GM21526 (cell line): Measurements from ENCODE around the gene BRI3.

Experiments
- ATAC-seq: cut with Tn5 transposase; IDR thresholded peaks from one replicate; pipeline ENCODE4 v1.9.1; 2021; ENCODE audit warnings: moderate library complexity; ENCODE audit not compliant: unreplicated experiment, low FRiP score

BRI3 gene, protein sequence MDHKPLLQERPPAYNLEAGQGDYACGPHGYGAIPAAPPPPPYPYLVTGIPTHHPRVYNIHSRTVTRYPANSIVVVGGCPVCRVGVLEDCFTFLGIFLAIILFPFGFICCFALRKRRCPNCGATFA

DNA sequence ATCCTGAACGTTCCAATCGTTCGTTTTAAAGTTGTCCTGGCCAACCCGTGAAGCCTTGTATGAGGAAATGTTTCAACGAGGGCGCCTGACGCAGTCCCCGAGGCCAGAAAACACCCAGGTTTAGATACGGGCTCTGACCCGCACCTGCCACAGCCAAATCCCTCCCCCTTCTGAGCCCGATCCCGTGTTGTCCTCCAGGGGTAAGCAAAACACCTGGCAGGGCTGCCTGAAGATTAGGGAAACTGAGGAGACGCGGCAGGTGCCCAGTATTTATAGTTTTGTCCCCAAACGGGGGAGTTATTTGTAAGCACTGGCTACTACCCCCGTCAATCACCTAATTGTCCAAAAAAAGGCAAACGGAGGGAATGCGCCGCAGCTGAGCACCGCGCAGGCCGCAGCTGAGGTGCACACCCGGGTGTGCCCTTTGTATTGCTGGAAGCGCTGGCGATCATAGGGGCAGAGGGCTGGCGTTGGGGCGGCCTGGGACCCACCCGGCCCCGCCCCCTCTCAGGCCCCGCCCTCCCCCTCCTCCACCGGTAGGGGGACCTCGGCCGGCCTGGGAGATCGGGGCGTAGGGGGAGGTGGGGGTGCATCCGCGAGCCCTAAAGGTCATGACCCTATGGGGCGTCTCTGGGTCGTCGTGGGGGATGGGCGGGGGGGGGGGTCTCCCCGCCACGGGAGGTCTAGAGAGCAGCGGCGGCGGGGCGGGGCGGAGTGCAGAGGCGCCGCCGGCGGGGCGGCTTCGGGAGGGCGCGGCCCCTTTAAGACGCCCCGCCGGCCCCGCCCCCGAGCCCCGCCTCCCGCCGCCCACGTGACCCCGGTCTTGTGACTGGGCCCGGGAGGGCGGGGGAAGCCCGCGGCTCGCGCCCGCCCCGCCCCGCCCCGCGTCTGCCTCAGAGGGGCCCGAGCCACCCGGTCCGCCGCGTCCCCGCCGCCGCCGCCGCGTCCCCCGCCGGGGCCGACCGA lies at the start of gene BRI3:
Gene BRI3, plus strand, starts transcription at position 896 of the 966 bp plus-strand sequence. CDS start 110 bp downstream, outside the sequence.
- peak; percentile 74 for ATAC-seq

DNA sequence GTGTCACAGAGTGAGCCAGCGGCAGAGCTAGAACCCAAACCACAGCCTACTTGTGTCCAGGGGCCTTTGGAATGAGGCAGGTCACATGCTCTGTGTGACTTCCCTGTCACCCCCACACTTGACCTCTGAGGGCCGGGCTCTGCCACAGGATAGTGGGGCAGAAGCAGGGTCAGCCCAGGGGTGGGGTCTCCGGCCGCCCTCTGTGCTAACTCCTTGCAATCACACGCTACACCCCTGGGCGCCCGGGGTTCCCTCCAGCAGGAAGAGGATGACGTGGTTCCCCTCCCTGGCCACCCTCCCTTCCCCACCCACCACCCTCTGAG lies 49.3 kb upstream of the BRI3 start:
- no peak for ATAC-seq

DNA sequence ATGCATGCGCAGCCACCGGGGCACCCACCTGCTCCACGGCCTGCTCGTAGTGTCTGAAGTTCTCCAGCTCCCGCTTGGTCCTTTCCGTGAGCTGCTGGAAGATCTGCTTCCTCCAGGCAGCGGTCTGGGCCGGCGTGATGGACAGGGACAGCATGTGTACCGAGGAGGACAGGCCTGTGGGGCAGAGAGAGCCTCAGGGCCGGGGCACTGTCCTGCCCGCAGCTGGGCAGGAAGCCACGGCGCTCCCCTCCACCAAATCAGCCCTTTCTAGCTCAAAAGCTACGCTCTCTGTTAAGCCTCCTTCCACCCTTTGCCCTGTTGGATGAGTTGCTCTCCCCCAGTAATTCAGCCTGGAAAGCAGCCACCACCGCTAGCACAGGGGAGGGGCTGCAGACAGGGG lies 48.7 kb upstream of the BRI3 start:
- ATAC-seq: no peak

DNA sequence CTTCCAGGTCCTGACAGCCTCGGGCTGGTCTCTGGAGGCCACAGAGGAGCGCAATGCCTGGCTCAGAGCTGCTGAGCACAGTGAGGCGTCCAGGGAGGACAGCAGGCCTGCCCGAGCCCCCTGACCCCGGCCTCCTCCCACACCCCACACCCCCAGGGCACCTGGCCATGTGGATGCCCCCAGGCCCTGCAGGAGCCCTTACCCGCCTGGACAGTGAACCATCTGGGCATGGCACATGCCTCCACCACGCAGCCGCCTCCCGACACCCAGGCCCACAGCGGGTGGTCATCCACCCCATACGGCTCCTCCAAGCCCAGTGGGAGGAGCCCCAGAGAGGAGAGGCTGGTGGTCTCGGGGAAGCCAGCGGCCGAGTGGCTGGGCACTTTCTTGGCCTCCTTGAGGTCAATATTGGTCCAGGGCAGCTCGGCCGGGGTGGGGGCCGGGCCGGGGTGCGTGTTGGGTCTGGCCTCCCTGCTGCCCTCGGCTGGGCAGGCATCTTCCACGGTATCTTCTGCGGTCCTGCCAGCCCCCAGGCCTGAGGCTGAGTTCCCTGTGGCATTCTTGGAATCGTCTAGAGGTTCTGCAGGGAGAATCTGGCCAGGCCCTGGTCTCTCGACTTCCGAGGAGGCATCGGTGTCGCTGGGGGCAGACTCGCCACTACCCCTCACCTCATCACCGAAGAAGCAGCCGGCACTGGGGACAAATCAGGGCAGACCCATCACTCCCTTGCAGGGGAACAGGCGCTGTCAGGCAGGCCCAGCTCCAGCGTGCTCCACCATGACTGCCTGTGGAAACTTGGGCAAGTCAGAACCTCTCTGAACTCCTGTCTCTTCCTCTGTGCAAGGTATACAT lies 48.0 kb upstream of the BRI3 start:
- ATAC-seq: no peak

DNA sequence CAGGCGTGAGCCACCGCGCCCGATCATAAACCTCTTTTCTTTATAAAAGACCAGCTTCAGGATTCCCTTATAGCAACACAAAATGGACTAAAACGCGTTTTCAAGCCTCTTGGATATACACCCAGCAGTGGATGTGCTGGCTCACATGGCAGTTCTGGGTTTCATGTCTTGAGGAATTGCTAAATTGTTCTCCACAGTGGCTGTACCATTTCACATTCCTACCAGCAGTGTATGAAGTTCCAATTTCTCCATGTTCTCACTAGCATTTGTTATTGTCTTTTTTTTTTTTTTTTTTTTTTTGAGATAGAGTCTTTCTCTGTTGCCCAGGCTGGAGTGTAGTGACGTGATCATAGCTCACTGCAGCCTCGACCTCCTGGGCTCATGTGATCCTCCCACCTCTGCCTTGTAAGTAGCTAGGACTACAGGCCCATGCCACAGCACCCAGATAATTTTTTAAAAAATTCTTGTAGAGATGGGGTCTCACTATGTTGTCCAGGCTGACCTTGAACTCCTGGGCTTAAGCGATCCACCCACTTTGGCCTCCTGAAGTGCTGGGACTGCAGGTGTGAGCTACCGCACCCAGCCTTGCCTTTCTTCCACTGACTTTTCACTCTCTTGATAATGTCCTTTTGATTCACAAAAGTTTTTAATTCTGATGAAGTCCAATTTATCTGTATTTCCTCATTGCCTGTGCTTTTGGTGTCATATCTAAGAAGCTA lies 46.9 kb upstream of the BRI3 start:
- no peak for ATAC-seq

DNA sequence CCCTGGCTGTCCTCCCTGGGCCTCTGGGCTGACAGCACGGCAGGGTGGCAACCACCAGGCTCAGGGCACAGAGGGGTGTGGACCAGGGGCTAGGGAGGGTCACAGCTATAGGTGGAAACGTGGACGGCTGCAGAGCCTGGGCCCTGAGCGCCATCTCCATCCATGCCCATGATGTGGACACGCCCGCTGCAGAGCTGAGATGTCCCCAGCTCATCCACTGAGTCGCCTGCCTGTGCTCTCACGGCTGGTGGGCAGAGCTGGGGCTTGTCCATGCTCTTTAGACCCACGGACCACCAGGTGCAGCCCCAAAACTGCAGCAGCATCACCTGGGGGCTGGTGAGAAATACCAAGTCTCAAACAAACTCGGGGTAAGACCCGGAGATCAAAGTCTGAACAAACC lies 45.6 kb upstream of the BRI3 start:
- ATAC-seq: no peak

DNA sequence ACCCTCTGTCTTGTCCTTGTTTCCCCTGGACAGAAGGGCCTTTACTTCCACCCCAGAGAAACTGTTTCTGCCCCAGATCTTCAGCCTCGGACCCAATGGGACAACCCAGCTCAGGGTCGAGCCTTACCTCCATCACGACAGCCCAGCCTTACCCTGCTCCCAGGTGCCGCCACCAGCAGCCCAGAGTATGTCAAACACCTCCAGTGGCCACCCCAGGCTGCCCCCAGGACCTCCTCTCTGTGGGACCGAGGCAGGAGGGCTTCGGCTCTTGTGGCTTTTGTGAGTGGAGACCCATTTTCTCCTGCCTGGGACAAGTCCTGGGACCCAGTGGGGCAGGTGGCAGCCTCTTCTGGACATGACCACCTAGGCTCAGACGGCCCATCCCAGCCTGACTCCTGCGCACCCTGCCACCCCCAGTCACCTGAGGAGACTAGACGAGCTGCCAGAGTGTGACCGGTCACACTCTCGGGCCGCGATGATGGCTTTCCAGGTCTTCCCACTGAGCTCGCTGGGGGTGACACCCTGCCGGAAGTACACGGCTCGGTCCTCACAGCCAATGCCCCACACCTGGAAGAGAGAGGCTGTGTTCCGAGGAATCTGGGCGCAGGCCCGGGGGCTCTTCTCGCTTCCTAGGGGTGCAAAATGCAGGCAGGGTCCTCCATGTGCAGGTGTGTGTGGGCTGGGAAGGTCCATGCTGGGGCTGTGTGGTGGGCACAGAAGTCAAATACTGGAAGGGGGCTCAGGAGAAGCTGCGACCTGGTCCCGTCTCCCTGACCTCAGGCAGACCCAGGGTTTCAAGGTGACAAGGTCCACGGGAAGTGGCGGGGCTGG lies 44.9 kb upstream of the BRI3 start:
- ATAC-seq: no peak

DNA sequence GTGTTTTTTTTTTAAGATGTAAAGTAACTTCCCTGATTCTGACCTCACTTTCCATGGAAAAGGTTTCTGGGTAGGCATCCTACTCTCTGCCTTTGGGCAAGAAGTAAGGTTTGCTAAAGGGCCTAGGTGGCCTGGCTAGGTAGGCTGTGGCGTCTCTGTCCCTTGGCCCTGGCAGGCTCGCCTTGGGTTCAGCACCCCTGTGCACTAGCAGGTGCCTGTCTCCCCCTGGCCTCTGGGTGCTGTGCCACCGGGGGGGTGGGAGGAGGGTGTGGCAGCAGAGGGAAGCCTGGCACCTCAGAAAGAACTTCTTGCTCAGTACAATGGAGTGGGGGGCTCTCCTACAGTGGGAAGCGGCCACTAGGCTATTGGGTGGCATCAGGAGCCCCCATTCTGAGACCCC lies 43.4 kb upstream of the BRI3 start:
- ATAC-seq: no peak

DNA sequence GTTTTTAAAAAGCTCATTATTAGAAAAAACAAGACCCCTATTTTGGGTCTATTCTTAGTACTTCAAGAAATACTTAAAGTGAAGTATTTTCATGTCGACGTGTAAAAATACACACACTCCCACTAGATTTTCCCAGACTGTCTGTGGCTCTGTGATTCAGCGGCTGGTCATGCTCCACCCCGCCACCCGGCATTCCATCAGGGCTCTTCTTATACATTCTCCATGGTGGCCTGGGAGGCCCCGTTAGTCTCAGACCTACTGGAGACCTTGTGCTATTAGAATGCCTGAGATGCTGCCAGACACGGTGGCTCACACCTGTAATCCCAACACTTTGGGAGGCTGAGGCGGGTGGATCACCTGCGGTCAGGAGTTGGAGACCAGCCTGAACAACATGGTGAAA lies 42.5 kb upstream of the BRI3 start:
- ATAC-seq: no peak

DNA sequence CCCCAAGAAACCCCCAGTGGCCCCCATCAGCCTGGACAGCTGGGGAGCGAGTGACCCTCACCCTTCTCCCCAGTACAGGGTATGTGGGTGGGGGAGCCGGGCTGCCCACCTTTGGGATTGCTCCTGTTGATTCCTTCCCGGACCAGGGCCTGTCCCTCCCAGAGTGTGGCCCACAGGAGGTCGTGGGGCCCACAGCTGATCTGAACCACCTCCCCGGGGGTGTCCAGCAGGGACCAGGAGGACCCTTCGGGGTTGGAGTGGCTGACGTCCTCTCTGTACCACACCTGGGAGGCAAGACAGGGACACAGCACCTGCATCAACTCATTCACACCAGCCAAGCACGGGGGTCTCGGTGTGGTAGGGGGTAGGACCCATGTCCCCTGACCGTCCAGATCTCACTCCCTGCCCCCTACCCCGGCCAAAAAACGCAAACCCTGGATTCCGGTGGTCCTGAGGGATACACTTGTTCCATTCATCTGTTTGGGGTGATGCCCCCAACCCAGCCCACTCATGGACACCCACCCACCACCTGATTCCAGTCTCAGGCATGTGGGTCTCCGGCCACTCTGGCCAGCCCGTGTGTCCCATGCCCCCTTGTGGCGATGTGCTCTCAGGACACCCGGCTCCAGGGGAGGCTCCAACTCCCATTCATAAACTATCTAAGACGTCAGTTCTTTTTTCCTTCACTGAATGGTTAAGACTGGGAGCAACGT lies 40.4 kb upstream of the BRI3 start:
- ATAC-seq: no peak

DNA sequence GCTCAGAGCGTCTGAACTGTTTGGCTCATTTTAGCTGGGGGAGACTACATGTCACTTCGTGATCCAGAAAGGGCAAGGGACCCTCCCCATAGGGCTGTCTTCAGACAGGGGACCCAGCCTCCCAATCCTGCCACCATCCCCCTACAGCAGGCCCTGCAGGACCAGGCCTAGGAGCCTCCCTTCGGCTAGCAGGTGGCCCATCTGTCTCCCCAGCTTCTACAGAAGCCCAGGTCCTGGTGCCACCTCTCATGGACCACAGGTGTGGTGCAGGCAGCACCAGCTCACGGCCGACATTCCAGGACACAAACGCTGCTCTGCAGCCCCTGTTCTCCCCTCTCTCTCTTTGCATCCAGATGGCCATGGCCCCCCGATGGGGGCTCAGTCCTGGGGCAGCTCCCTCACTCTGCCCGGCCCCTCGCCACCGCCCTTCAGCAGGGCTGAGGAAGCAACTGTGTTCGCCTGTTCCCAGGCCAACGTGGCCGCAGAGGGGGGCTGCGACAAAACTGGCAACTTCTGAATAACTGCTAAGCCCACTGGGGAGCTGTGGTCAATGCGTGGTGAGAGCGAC lies 39.7 kb upstream of the BRI3 start:
- ATAC-seq: no peak

DNA sequence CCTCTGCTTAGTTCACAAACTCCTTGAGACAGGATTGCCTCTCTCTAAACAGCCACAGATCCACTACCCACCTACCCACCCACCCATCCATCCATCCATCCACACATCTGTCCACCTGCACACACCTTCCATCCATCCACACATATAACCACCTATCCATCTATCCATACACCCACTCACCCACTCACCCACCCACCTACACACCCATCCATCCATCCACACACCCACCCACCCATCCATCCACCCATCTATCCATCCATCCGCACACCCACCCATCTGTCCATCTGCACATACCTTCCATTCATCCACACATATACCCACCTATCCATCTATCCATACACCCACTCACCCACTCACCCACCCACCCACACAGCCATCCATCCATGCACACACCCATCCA lies 39.1 kb upstream of the BRI3 start:
- ATAC-seq: no peak

DNA sequence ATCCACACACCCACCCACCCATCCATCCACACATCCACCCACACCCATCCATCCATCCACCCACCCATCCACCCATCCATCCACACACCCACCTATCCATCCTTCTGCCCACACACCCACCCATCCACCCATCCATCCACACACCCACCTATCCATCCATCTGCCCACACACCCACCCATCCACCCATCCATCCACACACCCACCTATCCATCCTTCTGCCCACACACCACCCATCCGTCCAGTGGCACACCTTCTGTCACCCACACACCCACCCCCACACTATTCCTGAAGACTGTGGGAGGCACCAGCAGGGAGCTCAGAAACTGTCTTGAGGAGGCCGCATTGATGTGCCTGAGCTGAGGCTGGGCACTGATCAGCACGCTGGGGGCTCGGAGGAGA lies 38.6 kb upstream of the BRI3 start:
- ATAC-seq: no peak

DNA sequence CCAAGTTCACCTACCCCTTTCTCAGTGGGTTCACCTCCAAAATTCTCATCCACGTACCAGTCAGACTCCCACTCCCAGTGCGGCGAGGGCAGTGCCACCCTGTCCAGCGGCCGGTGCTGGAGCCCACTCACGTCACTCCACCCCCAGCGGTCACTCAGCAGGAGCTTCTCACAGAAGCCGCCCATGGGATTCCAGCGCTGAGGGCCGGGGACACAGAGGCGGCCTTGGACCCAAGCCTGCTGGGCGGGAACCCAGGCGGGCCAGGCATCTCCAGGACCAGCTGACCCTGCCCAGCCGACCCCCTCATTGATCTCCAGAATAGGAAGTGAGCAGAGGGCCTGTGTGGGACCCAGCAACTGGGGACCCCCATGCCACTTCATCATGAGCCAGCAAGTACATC lies 36.6 kb upstream of the BRI3 start:
- no peak for ATAC-seq

DNA sequence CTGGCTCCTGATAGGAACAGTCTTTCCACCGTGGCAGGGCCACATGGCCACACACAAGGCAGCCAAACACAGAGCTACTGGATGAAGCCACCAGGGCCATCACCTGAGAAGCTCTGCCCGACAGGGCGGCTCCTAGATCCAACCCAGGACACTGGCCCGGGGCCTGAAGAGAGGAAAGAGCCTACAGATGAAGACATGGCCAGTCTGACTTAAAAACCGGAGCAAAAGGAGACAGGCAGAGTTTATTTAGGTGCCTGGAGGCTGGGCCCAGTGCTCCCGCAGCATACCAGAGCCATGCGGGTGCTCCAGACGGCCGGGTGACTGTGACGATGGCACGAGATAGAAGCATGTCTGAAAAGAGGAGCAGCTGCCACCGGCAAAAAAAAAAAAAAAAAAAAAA lies 33.3 kb upstream of the BRI3 start:
- no peak for ATAC-seq

DNA sequence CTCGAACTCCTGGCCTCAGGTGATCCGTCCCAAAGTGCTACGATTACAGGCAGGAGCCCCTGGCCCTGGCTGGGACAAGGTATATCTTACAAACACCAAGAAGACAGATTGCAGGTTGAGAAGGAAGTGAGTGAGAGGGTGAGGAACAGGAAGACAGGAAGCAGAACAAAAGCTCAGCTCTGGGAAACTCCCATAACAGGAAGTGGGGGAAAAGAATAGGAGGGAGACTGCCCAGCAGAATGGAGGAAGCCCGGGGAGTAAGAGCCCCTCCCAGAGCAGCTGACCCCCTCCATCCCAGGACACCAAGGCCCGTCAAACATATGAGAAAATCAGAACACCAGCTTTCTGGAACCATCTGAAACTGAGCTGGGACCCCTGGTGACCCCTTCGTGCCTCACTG lies 32.4 kb upstream of the BRI3 start:
- ATAC-seq: no peak

DNA sequence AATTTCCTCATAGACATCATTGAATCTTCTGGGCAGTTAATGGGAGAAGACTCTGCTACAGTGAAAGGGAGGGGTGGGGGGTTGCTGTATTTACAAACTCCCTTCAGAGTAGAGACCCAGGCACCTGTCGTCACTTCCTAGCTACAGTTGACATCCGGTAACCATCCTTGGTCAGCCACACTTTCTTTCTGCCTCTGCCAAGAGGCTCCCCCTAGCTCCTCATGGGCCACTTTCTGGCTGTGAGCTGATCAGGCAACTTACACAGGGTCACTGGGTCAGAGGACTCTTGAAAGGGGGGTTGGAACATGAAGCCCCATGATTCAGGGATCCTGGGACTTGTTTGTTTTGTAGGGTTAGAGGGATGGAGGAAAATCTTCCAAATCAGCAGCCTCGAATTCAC lies 30.7 kb upstream of the BRI3 start:
- no peak for ATAC-seq

DNA sequence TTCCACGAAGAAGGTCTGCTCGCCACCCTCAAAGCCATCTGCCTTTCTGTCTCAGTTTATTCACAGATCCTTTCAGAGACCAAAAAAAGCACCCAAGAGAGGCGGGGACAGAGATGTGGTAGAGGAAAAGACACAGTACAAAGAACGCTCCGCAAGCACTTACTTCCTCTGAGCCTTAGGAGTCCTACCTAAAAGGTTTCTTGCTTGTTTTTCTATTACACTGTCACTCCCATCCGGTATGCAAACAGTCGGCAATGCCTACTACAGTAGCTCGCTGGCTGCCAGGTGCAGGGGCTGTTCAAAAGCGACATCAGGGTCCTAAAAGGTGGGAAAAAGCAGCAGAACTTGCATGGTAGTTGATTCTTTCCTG lies 30.3 kb upstream of the BRI3 start:
- peak; percentile 39 for ATAC-seq
